Esophagus squamous epithelium (tissue), 4 donors: Measurements from ENCODE around the gene MFSD8.

ENCODE experiments used
- CTCF ChIP-seq, 6 experiments: fragments of 450-650 bp in 4 of 6; fragments of 200-600 bp in 2 of 6; sonication (generic) in 2 of 6; IDR thresholded peaks; one replicate each; pipeline ENCODE4 v1.5.1; 2016 to 2019; ENCODE audit warnings: antibody characterized with exemption in 6 of 6, mild to moderate bottlenecking in 4 of 6, moderate library complexity in 4 of 6
- POLR2A ChIP-seq, 4 donors: fragments of 450-650 bp; IDR thresholded peaks; one replicate each; pipeline ENCODE4 v1.6.1; 2017; ENCODE audit warnings: antibody characterized with exemption in 4 of 4, mild to moderate bottlenecking in 4 of 4, moderate library complexity in 3 of 4

GRCh38 chr4:127917151-127917550 is 47.8 kb downstream of the MFSD8 start:
- TF ChIP-seq CTCF (IDR thresholded peaks at IDR 0.05) (no peak), POLR2A (IDR thresholded peaks at IDR 0.05) (no peak)
